HG02623 (cell line): ENCODE data around the gene KCNC4.
A peak's percentile ranks its signal among the peaks of the same experiment; 100 is the strongest.

ENCODE experiments used
- ATAC-seq: cut with Tn5 transposase; IDR thresholded peaks from one replicate; pipeline ENCODE4 v1.9.1; 2021; ENCODE audit warnings: moderate library complexity; ENCODE audit not compliant: unreplicated experiment

Gene KCNC4

DNA sequence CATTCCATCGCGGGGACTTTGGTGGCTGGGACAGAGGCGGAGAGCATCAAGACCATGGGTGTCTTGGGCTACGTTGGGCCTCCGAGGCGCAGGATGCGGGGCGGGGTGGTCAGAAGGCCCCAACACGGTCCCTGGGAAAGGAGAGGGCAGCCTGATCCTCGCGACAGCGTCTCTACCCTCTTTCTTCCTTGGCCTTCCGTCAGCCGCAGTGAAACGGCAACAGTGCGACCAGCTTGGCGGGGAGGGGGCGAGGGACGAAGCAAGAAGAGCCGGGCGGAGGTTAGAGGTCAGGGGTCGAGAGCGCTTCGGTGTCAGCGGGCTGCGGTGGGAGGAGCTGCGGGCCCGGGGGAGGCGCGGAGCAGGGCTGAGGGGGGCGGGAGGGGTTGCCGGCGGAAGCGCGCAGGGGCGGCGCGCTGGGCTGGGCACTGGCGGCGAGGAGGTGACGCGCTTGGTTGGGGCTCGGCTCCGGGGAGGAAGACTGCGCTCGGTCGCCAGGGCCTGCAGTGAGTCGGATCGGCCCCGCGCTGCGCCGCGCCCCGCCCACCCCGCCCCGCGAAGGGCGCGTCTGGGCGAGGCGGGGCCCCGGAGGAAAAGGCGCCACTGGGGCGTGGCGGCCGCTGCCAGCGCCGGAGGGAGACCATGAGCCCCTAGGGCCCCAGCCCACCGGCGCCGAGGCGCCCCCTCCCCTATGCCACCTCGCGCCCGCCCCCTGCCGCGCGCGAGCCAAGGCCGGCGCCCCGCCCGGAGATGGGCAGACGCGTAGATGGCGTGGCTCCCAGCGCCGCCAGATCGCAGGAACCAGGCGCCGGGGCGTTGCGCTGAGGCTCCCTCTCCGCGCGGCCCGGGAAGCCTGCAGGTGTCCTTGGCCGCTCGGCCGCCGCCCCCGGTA is at the start of gene KCNC4:
Gene KCNC4 (plus strand): TSS at position 600 of the 889 bp plus-strand sequence. CDS start 1,186 bp downstream, outside the sequence.
- peak; percentile 80 for ATAC-seq

DNA sequence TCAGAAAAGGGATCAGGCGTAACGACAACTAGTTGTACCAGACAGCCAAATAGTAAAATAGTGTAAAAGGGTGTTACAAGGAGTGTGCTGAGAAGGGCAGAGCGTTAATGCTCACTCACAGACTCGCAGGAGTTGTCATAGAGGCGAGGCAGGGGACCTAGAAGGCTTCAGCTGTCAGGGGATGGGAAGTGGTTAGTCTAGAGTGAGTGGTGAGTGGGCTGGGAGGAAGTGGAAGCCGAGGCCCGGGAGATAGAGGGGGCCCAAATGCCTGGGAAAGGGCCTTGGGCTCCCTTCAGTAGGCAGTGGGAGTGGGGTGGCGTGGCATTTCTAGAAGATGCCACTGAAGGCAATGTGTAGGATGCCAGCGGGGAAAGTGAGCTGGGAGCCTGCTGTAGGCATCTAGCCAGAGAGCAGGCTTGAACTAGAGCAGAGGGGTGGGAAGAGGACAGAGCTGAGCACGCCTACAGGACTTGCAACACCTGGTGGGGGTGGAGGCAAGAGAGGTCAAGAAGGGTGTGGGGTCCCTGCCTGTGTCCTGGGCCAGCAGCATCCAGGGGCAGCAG is 49.5 kb upstream of the KCNC4 start:
- no peak for ATAC-seq

DNA sequence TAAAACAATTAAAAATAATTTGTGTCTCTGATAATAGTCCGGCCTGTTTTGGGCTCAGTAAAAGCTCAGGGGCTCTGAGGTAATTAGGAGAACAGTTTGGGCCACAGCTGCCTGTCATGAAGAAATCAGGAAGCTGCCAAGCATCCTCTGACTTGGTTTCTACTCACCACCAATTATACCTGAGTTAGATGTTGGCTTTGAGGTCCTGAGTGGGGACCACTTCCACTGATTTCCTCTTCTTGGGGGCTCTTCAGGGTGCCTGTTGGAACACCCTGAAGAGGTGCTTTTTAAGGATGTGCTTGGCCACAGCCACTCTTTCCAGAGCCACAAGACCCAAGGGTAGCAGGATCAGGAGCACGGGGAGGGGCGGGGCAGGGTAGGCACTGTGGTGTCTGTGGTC is 48.9 kb upstream of the KCNC4 start:
- ATAC-seq = no peak

DNA sequence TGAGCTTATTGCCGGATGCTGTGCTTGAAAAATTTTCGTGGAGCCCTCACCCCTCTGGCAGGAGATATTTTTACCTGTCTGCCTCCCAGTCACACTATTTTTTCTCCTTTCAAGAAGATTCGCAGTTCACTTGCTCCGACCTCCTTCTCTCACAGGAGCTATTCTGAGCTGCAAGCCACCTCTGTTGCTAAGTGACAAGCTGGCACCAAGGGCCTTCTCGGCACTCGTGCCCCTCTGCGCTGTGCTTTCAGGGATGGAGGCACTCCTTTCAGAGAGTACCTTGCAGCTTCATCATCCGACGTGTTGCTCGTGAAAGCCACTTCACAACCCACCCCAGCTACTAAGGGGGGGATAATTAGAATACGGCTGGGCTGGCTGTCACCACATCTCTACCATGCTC is 48.3 kb upstream of the KCNC4 start:
- no peak for ATAC-seq

DNA sequence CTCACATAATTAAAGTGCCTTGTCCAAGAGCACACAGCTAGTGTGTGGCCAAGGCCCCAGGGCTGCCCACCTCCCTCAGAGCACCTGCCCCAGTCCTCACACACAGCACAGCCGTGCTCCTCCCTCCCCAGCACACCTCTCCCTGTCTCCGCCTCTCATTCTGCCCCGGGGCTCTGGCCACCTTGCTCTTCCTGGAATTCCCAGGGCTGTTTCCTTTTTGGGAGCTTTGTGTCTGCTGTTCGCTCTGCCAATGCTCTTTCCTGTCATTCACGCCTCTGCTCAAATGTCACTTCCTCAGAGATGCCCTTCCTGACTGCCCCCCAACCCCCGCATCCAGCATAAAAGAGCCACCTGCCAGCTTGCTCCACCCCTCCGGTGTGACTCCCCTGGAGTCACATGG is 46.5 kb upstream of the KCNC4 start:
- no peak for ATAC-seq

DNA sequence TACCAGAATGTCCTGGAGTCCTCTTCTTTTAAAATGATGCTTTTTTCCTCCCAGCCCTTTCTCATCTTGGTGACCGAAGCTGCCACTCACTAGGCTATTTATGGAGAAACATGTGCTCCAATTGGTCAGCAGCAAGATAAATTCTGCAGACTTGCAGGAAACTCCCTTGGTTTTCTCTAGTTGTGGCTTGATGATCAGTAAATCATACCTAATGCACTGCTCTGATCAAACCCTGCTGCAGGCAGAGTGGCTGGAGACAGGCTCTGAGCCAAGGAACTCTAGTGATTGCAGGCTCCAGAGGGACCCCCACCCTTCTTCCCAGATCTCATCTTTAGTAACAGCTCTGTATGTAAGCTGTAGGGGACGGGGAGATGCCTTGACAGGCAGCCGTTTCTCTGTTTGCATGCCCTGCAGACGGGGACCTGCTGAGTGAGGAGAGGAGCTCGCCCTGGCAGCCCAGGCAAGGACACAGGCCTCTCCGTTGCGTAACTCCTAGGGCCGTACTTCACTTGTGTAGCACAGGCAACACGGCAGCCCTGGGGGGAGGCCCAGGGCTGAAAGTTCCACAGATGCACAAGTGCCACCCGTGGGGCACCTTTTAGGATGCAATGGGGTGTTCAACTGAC is 45.3 kb upstream of the KCNC4 start:
- no peak for ATAC-seq

DNA sequence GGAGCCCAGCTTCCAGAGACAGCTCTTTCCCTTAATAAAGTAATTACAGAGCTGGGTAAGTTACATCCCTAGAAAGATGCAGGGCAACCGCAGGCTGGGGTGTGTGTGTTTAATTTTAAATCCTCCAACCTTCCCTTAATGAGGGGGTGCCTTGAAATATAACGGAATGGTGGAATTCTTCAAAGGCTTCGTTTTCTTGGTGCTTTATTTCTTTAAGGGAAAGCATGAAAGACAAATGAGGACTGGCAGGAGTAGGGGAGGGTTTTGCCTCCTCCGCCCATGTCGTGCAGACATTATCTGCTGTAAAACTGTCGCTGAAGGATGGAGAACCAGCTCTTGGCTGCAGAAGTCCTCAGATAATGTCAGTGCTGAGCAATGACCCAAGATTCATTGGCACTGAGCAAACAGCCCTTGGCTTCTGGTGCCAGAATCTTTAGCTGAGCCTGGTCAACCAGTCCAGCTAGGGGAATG is 44.3 kb upstream of the KCNC4 start:
- no peak for ATAC-seq

DNA sequence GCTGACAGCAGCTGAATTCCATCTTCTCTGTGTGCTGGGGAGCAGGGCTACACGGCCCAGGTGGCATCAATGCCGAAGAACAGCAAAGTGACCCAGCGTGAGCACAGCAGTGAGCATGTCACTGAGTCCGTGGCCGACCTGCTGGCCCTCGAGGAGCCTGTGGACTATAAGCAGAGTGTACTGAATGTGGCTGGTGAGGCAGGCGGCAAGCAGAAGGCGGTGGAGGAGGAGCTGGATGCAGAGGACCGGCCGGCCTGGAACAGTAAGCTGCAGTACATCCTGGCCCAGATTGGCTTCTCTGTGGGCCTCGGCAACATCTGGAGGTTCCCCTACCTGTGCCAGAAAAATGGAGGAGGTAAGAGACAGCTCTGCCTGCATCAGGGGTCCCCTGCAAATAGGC is 43.3 kb upstream of the KCNC4 start:
- no peak for ATAC-seq

DNA sequence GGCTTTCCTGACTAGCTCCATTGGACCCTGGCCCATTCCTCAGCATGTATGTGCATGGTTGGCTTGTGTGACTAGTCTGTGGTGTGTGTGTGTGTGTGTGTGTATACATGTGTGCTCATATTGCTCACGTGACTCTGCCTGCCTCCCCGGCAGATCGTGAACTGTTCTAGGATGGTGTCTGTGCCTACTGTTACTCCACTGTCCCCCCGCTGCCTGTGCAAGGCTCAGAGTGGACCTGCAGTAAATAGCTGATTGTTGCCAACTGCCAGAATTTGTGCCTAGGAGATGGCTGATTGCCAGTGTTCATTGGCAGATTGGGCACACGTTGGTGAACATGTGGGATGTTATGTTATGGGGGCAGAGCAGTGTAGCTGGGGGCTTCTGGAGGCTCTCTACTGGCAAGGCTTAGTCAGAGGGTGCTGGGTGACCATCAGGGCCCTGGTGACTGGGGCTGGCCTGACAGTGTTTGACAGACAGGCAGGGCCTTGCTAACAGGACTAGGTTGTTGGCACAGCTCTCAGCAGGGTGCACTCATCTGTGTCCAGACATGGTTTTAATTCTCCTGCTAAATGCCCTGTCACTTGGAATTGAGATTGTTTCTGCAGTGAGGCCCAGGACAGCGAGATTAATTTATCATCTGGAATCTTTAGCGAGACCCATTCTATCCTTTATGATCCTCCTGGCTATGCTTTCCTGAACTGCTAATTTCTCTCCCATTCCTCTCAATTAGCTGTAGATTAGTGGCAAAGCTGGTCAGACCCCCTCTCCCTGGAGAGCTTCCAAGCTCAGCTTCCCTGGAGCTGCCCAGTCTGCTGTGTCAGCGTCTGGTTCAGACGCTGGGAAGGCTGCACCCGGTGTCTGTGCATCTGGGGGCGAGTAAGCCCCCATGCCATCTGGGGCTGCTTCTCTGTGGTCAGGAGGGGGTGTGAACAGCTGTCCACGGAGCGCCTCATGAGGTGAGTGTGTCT is 39.1 kb upstream of the KCNC4 start:
- no peak for ATAC-seq

DNA sequence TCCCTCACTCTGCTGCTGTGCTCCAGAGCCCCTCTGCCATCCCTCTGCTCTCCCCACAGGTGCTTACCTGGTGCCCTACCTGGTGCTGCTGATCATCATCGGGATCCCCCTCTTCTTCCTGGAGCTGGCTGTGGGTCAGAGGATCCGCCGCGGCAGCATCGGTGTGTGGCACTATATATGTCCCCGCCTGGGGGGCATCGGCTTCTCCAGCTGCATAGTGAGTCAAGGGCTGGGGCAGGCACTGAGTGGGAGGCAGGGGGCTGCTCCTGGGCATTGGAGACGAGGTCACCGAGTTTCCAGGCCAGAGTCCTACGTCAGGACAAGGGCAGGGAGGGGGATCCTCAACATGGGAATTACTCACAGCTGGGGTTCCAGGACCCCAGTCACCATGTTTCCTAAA is 38.1 kb upstream of the KCNC4 start:
- ATAC-seq = no peak

DNA sequence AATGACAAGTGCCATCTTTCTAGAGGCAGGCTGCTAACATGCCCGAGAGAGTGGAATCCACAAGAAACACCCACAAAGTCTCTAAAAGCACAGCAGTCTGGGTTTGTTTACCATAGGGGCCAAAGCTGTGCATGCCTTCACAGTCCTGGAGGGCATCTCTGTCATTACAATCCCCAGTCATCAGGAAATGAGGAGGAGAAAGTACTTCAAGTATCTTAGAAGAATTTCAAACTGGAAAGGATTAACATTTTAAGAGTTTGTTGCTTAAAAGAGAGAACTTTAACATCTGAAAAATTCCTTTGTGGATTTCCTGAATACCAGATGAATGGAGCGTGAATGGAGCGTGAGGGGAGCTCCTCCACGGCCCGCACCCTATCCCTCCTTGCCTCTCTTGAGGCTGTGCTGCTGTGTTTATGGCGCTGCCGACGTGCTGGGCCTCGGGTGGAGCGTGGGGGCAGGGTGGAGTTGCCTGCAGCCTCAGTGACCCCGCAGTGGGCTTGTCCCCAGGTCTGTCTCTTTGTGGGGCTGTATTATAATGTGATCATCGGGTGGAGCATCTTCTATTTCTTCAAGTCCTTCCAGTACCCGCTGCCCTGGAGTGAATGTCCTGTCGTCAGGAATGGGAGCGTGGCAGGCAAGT is 36.5 kb upstream of the KCNC4 start:
- ATAC-seq = no peak

DNA sequence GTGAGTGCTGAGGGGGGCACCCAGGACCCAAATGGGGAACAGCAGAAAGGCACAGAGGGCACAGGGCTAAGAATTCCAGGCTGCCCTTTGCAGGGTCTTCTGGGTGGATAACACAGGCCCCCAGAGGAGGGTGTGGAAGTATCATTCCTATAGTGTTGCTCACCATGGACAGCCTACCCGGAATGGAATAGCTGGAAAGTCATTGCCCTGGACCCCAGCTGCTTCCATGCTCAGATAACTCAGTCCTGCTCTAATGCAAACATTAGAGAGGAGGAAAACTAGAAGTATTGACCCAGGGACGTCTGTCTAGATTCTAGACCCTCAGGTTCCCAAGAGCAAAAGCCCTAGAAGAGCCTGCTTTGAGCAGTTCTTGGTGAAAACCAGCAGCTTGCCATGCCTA is 35.2 kb upstream of the KCNC4 start:
- ATAC-seq = no peak

DNA sequence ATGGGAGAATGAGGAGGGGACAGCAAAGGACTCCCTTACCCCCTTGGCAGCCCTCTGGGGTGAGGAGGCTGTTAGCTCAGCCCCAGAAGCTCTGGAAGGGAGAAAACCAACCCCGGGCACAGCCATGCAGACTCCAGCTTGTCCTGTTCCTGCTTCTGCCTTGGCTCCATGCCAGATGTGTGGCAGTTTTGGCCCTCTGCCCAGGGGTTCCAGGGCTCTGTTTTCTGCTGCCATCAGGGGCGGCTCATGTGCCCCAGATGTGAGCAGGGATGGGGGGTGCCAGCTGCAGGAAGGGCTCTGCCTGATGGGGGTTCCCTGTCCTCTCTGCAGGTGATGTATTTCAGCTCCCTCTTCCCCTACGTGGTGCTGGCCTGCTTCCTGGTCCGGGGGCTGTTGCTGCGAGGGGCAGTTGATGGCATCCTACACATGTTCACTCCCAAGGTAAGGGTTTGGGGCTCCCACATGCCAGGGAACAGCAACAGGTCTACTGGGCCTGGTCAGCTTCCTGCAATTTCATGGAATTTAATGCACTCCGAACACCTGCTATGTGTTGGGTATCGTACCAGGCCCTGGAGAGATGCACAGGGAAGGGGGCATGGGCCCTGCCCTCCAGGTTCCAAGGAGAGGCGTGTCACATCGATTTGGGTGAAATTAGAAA is 33.7 kb upstream of the KCNC4 start:
- ATAC-seq = no peak

DNA sequence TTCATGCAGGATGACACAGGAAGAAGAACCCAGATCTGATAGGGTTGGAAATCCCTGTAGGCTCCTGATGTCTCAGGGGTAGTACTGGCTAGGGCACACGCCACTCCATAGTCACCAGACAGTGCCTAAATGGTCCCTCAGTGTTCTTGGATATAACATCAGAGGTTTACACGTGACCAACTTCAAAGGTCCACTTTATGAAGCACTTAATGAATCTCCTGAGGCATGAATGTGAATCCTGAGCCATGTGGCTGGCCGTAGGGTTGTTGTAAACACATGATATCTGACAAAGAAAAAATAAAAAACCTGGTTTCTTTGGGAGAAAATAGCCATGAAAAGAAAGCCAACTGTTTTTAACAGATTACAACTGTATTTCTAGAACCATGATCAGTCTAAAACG is 32.3 kb upstream of the KCNC4 start:
- ATAC-seq = no peak

DNA sequence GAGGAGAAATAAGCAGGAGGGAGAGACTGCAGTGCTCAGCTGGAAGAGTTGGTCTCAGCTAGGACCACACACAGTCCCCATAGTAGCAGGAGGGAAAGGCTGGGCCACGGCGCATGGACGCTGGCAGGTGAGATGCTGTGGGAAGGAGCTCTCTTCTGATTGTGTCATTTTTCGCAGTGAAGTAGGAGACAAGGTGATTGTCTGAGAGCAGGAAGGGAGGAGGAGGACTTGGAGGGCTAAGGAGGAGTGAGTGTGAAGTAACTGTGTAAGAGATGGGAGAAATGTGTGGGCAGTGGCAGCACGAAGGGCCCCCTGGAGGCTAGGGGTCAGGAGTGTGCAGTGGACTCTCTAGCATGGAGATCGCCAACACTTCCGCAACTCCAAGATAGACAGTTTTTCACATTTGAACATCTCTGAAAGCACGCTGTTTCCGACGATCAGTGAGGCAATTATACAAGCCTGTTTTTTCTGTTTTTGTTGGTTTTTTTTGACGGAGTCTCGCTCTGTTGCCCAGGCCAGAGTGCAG is 26.4 kb upstream of the KCNC4 start:
- no peak for ATAC-seq

DNA sequence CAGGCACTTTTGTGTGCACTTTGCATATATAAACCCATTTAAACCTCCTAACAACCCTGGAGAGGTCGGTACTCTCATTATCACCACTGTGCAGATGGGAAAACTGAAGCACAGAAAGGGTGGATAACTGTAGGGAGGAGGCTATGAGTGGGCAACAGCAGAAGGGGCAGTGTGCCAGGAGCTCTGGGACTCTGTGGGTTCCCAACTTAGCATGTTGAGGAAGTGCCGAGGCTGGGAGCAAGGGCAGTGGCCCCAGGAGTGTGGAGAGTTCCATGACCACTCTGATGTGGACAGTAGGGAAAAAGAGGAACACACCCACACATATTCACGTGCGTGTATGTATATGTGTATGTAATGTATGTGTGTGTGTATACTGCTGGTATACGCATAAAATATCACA is 25.7 kb upstream of the KCNC4 start:
- ATAC-seq = no peak

DNA sequence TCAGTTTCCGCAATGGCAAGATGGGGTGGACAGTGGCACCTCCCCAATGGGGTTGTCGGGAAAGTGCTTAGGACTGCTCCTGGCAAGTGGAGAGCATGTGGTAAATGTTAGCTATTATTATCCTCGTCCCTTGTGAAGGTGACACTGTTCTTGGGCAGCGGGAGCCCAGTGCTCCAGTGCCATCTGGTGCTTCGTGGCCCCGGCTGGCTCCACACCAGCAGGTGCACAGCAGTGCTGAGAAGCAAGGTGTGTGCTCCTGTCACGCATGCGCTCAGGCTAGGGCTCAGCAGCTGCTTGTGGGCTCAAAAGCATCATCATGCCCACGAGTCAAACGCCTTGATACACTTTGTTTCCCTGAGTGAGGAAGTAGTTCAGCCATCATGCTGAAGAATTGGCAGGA is 24.9 kb upstream of the KCNC4 start:
- ATAC-seq = no peak

DNA sequence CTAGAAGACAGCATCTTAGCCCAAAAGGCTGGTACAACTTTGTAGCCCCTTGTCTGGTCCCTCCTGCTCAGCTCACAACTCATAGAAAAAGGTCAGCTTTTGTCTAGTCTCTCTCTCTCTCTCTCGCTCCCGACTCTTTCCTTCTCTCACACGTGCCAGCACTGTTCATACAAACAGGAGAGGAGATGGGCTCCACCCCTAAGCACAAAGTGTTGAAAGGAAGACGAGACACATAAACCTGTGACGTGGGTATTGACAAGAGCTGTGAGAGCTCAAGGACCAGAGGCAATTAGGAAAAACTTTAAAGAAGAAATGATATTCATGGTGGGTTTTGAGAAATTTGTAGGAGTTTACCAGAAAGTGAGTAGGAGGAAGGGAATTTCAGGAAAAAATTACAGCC is 23.6 kb upstream of the KCNC4 start:
- ATAC-seq = no peak

DNA sequence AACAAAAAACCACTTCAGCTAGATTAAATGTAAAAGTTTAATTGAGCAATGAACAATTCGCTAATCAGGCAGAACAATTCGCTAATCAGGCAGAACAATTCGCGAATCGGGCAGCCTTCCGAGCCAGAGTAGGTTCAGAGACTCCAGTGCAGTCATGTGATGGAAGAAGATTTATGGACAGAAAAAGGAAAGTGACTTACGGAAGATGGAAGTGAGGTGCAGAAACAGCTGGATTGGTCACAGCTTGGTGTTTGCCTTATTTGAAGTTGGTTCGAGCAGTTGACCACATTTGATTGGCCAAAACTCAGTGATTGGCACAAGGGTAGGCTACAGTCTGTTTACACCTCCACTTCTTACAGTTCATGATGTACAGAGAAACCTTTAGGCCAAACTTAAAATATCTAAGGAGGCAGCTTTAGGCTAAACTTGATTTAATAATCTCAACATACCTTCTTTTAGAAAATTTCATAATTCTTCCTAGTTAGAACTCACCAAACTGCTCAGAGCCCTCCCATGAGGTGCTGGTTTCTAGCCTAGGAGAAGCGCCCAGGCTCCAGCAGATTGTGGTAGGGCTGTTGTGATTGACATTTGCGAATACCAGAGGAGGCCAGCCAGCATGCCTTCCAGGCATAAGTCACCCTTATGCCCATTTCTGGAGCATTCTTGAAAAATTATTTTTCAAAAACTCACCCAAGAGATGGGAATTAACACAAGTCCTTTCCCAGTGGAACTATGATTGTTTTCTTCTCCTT is 22.8 kb upstream of the KCNC4 start:
- ATAC-seq = no peak
